Natural killer cell (primary cell): ENCODE results near the gene TNRC6B. TPM values are rescaled to one million over a fixed set of nuclear protein-coding genes. Genes with fewer than 3 reads are reported as not detected.

Experiments
- ATAC-seq, 3 donors: fragments of 150-1000 bp in 2 of 3; fragments of 200-7000 bp in 1 of 3; cut with Tn5 transposase; 1 replicate in 1 of 3; 2 replicates in 2 of 3; pipeline ENCODE4 v1.10.0; 2021; ENCODE audit warnings: mild to moderate bottlenecking in 2 of 3, moderate library complexity in 2 of 3
- DNase-seq, 2 donors: peaks; one replicate each; pipeline versions ENCODE4 v3.0.0 to v3.0.0-alpha.2; 2013 to 2021; ENCODE audit warnings: mixed read lengths in 1 of 2
- H3K27ac ChIP-seq: one replicate; pipeline ENCODE4 v1.5.1; 2013; ENCODE audit warnings: mild to moderate bottlenecking, low read length
- H3K27me3 ChIP-seq: one replicate; pipeline ENCODE4 v1.6.1; 2013; ENCODE audit warnings: low read length; ENCODE audit not compliant: control insufficient read depth, insufficient read depth
- H3K36me3 ChIP-seq: one replicate; pipeline ENCODE4 v1.6.1; 2013; ENCODE audit warnings: low read length; ENCODE audit not compliant: control insufficient read depth, insufficient read depth
- H3K4me1 ChIP-seq: one replicate; pipeline ENCODE4 v1.6.1; 2013; ENCODE audit warnings: low read length; ENCODE audit not compliant: control insufficient read depth, insufficient read depth
- H3K4me3 ChIP-seq: one replicate; pipeline ENCODE4 v1.5.1; 2013; ENCODE audit warnings: low read length
- H3K9me3 ChIP-seq: one replicate; pipeline ENCODE4 v1.6.1; 2013; ENCODE audit warnings: low read length; ENCODE audit not compliant: control insufficient read depth, insufficient read depth
- H3K27ac Mint-ChIP-seq, 2 donors: one replicate each; pipeline ENCODE4 v1.8.0; 2022; ENCODE audit warnings: mild to moderate bottlenecking in 2 of 2, mixed read lengths in 2 of 2, moderate library complexity in 1 of 2
- H3K27me3 Mint-ChIP-seq, 2 donors: one replicate each; pipeline ENCODE4 v1.8.0; 2022; ENCODE audit warnings: low read depth in 2 of 2, mixed read lengths in 2 of 2
- H3K36me3 Mint-ChIP-seq: one replicate; pipeline ENCODE4 v1.8.0; 2022; ENCODE audit warnings: mixed read lengths
- H3K4me1 Mint-ChIP-seq, 2 donors: one replicate each; pipeline ENCODE4 v1.8.0; 2022; ENCODE audit warnings: mixed read lengths in 2 of 2
- H3K4me3 Mint-ChIP-seq: one replicate; pipeline ENCODE4 v1.8.0; 2022; ENCODE audit warnings: mild to moderate bottlenecking, moderate library complexity, mixed read lengths
- H3K9me3 Mint-ChIP-seq, 2 donors: one replicate each; pipeline ENCODE4 v1.8.0; 2022; ENCODE audit warnings: mixed read lengths in 2 of 2
- WGBS: methylation state at CpG from one replicate; pipeline ENCODE4 v1.1.7; 2013; ENCODE audit warnings: missing lambda C conversion rate; ENCODE audit not compliant: insufficient coverage; 5-methylcytosine and 5-hydroxymethylcytosine counted together
- intact Hi-C: fragments of 100-400 bp; cut with micrococcal nuclease; formaldehyde crosslinking; loops from one replicate; pipeline ENCODE4 v1.14.2; 2022
- total RNA-seq, 4 donors: library from RNA; stranded (reverse); fragments of 120-200 nt in 1 of 4; gene quantifications; one replicate each; pipeline versions ENCODE4 v1.2.3 to v1.2.4, GENCODE V29; 2013 to 2022
- TF ChIP-seq, protein P1 (sequence below): fragments of 200-600 bp; IDR thresholded peaks from one replicate; pipeline ENCODE4 v1.8.0; 2022; ENCODE audit warnings: antibody characterized with exemption

The TNRC6B gene
- total RNA-seq, 3 donors from 2014 or later (not counting 1 experiment from before 2014, with no cell fraction given), result 112 to 141 (median 138) TPM

DNA sequence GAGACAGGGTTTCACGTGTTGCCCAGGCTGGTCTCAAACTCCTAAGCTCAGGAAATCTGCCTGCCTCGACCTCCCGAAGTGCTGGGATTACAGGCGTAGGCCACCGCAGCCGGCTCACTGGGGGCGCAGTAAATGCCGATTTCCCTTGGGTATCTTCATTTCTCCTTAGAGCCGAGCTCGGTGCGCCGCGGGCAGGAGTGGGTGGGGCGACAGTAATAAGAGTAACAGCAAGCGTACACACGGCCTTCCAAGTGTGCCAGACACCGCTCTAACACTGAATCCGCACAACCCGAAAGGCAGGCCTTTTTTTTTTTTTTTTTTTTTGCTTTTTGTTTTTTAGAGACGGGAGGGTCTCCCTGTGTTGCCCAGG, 168.1 kb downstream of the TNRC6B start:
- TF ChIP-seq, protein P1, sequence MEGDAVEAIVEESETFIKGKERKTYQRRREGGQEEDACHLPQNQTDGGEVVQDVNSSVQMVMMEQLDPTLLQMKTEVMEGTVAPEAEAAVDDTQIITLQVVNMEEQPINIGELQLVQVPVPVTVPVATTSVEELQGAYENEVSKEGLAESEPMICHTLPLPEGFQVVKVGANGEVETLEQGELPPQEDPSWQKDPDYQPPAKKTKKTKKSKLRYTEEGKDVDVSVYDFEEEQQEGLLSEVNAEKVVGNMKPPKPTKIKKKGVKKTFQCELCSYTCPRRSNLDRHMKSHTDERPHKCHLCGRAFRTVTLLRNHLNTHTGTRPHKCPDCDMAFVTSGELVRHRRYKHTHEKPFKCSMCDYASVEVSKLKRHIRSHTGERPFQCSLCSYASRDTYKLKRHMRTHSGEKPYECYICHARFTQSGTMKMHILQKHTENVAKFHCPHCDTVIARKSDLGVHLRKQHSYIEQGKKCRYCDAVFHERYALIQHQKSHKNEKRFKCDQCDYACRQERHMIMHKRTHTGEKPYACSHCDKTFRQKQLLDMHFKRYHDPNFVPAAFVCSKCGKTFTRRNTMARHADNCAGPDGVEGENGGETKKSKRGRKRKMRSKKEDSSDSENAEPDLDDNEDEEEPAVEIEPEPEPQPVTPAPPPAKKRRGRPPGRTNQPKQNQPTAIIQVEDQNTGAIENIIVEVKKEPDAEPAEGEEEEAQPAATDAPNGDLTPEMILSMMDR, result no peak
- Histone ChIP-seq H3K36me3 (peaks cover 14% of the 10 kb centered on the region), H3K27me3 (no peaks in the 10 kb centered on the region), H3K4me1 (peaks cover 25% of the 10 kb centered on the region), H3K9me3 (no peaks in the 10 kb centered on the region), H3K27ac (peak overlapping the region; percentile 65), H3K4me3 (peak overlapping the region; percentile 76)
- WGBS, result under 1% methylated on average over 20 of the region's 20 CpGs
- intact Hi-C loops, result loop anchor here (1.0 to 5.0 kb wide), 4 partner anchors 97 to 301 kb away; partner anchors contain the start of gene TNRC6B
- H3K4me1 Mint-ChIP-seq, result peaks cover 23 to 29% of the 10 kb centered on the region in 2 donors
- H3K9me3 Mint-ChIP-seq, result no peaks in the 10 kb centered on the region
- H3K27ac Mint-ChIP-seq, result peak overlapping the region; percentile 89
- peak in 1 of 2 donors; percentile 78 for DNase-seq
- no peaks in the 10 kb centered on the region for H3K36me3 Mint-ChIP-seq
- H3K27me3 Mint-ChIP-seq, result no peaks in the 10 kb centered on the region
- peak; percentile 40 to 66 (median 48) for ATAC-seq
- peak overlapping the region; percentile 98 for H3K4me3 Mint-ChIP-seq

GRCh38 chr22:40346185-40347118, 168.7 kb downstream of the TNRC6B start, which contains the start of gene ADSL:
ADSL (plus strand) TSS chr22:40346500; CDS start chr22:40346559, 59 bp downstream.
- H3K4me3 Mint-ChIP-seq, result peak within 1 kb of the TSS; percentile 98
- peak within 1 kb of the TSS; percentile 76 for H3K4me3 ChIP-seq
- intact Hi-C loops, result loop anchor here (1.0 to 5.0 kb wide), 4 partner anchors 98 to 302 kb away; partner anchors contain the start of gene TNRC6B
- ATAC-seq (peak; percentile 89 to 93 (median 91)), DNase-seq (peak; percentile 74 to 90)
- H3K36me3 ChIP-seq, result peaks cover 17% of the 10 kb centered on the region
- H3K27ac Mint-ChIP-seq, result peak within 1 kb of the TSS; percentile 89
- peaks cover 23 to 29% of the 10 kb centered on the region in 2 donors for H3K4me1 Mint-ChIP-seq
- H3K27me3 ChIP-seq, result no peaks in the 10 kb centered on the region
- under 1% methylated on average over 65 of the region's 65 CpGs for WGBS
- H3K9me3 ChIP-seq, result no peaks in the 10 kb centered on the region
- H3K27ac ChIP-seq, result peak within 1 kb of the TSS; percentile 65
- TF ChIP-seq, protein P1, result no peak
- H3K9me3 Mint-ChIP-seq, result no peaks in the 10 kb centered on the region
- H3K36me3 Mint-ChIP-seq, result no peaks in the 10 kb centered on the region
- H3K27me3 Mint-ChIP-seq, result no peaks in the 10 kb centered on the region
- H3K4me1 ChIP-seq, result peaks cover 25% of the 10 kb centered on the region

GRCh38 chr22:40347300-40347699, 169.6 kb downstream of the TNRC6B start:
- no peak for ATAC-seq
- no peaks in the 10 kb centered on the region for H3K27me3 Mint-ChIP-seq
- intact Hi-C loops, result loop anchor here (2.0 to 5.0 kb wide), 3 partner anchors 170 to 302 kb away; partner anchors contain the start of gene TNRC6B
- Histone ChIP-seq H3K4me3 (peak overlapping the region; percentile 76), H3K27ac (peak overlapping the region; percentile 65), H3K36me3 (peaks cover 22% of the 10 kb centered on the region), H3K4me1 (peaks cover 25% of the 10 kb centered on the region), H3K9me3 (no peaks in the 10 kb centered on the region), H3K27me3 (no peaks in the 10 kb centered on the region)
- H3K4me1 Mint-ChIP-seq, result peaks cover 15 to 22% of the 10 kb centered on the region in 2 donors
- H3K27ac Mint-ChIP-seq, result peak overlapping the region; percentile 81 to 89
- peak overlapping the region; percentile 98 for H3K4me3 Mint-ChIP-seq
- H3K36me3 Mint-ChIP-seq, result no peaks in the 10 kb centered on the region
- 27% methylated on average over 9 of the region's 10 CpGs for WGBS
- no peaks in the 10 kb centered on the region for H3K9me3 Mint-ChIP-seq
- peak in 1 of 2 donors; percentile 24 for DNase-seq
- TF ChIP-seq, protein P1, result no peak
